ENCODE data around the gene TBC1D22A.

DNA sequence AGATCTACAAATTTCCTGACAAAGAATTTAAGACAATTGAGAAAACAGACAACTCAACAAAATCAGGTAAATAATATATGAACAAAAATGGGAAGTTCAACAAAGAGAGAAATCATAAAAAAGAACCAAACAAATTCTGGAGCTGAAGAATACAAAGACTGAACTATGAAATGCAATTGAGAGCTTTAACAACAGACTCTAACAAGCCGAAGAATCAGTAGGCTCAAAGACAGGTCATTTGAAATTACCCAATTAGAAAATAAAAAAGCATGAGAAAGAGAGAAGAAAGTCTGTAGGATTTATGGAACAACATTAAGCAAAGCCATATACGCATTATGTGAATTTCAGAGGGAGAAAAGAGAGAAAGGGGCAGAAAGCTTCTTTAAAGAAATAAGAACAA lies 72.8 kb downstream of the TBC1D22A start:
- TF ChIP-seq, protein P1, sequence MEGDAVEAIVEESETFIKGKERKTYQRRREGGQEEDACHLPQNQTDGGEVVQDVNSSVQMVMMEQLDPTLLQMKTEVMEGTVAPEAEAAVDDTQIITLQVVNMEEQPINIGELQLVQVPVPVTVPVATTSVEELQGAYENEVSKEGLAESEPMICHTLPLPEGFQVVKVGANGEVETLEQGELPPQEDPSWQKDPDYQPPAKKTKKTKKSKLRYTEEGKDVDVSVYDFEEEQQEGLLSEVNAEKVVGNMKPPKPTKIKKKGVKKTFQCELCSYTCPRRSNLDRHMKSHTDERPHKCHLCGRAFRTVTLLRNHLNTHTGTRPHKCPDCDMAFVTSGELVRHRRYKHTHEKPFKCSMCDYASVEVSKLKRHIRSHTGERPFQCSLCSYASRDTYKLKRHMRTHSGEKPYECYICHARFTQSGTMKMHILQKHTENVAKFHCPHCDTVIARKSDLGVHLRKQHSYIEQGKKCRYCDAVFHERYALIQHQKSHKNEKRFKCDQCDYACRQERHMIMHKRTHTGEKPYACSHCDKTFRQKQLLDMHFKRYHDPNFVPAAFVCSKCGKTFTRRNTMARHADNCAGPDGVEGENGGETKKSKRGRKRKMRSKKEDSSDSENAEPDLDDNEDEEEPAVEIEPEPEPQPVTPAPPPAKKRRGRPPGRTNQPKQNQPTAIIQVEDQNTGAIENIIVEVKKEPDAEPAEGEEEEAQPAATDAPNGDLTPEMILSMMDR (conservative IDR thresholded peaks at IDR 0.05; ENCODE audit: low read depth in 2 of 2), result no peak
- no peak for TF ChIP-seq POLR2AphosphoS5 (IDR thresholded peaks at IDR 0.05; ENCODE audit: low read depth)
- TF ChIP-seq STAT1 (IDR thresholded peaks at IDR 0.05; ENCODE audit: unreplicated experiment), result no peak
- TF ChIP-seq EZH2 (IDR thresholded peaks at IDR 0.05; ENCODE audit: low read depth, unreplicated experiment), result no peak
- no peak for TF ChIP-seq JUNB (IDR thresholded peaks at IDR 0.05; ENCODE audit: unreplicated experiment)
- TF ChIP-seq EZH2phosphoT487 (IDR thresholded peaks at IDR 0.05; ENCODE audit: unreplicated experiment), result no peak
- TF ChIP-seq ZNF114 (CRISPR knock-in tag; IDR thresholded peaks at IDR 0.05), result no peak
- no peak for TF ChIP-seq NANOG (IDR thresholded peaks at IDR 0.05; ENCODE audit: borderline replicate concordance)
- TF ChIP-seq, protein P2, sequence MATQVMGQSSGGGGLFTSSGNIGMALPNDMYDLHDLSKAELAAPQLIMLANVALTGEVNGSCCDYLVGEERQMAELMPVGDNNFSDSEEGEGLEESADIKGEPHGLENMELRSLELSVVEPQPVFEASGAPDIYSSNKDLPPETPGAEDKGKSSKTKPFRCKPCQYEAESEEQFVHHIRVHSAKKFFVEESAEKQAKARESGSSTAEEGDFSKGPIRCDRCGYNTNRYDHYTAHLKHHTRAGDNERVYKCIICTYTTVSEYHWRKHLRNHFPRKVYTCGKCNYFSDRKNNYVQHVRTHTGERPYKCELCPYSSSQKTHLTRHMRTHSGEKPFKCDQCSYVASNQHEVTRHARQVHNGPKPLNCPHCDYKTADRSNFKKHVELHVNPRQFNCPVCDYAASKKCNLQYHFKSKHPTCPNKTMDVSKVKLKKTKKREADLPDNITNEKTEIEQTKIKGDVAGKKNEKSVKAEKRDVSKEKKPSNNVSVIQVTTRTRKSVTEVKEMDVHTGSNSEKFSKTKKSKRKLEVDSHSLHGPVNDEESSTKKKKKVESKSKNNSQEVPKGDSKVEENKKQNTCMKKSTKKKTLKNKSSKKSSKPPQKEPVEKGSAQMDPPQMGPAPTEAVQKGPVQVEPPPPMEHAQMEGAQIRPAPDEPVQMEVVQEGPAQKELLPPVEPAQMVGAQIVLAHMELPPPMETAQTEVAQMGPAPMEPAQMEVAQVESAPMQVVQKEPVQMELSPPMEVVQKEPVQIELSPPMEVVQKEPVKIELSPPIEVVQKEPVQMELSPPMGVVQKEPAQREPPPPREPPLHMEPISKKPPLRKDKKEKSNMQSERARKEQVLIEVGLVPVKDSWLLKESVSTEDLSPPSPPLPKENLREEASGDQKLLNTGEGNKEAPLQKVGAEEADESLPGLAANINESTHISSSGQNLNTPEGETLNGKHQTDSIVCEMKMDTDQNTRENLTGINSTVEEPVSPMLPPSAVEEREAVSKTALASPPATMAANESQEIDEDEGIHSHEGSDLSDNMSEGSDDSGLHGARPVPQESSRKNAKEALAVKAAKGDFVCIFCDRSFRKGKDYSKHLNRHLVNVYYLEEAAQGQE (IDR thresholded peaks at IDR 0.05; ENCODE audit: unreplicated experiment), result no peak
- TF ChIP-seq CREB1 (CRISPR knock-in tag; IDR thresholded peaks at IDR 0.05; ENCODE audit: low read depth), result no peak
- TF ChIP-seq ZNF331 (CRISPR knock-in tag; IDR thresholded peaks at IDR 0.05; ENCODE audit: low read depth), result no peak
